Measurements from ENCODE around the gene LGSN. TPM values are rescaled to one million over a fixed set of nuclear protein-coding genes. Genes with fewer than 3 reads are reported as not detected.
"Not testable (repeated sequence)": the region's sequence is repeated elsewhere in the genome, so short reads cannot be mapped to it uniquely, and the experiment has no call there.

The LGSN gene
- total RNA-seq, 4 donors from 2014 or later: not detected

- no peak overlapping the region for H3K4me3 ChIP-seq
- WGBS, 2 donors (ENCODE audit: low coverage in 1 of 2): 78 to 94% methylated on average over 3 to 7 of the region's 7 CpGs
- no peak for ATAC-seq
- TF ChIP-seq POLR2AphosphoS5 (IDR thresholded peaks at IDR 0.05) (no peak), EP300 (IDR thresholded peaks at IDR 0.05) (no peak), POLR2A (IDR thresholded peaks at IDR 0.05) (no peak), CTCF (IDR thresholded peaks at IDR 0.05) (no peak)
- H3K27me3 ChIP-seq: no peaks in the 10 kb centered on the region
- no peaks in the 10 kb centered on the region for H3K4me1 ChIP-seq
- no peak overlapping the region for H3K27ac ChIP-seq
- H3K9me3 ChIP-seq: peaks cover 0 to 2% (median 0%) of the 10 kb centered on the region in 3 donors
- no peaks in the 10 kb centered on the region for H3K36me3 ChIP-seq
Measured at GRCh38 chr6:63346217-63346835, 26.5 kb upstream of the LGSN start.

GRCh38 chr6:63340351-63340750, 20.6 kb upstream of the LGSN start:
- TF ChIP-seq EP300 (IDR thresholded peaks at IDR 0.05) (no peak), CTCF (IDR thresholded peaks at IDR 0.05) (no peak)
- Histone ChIP-seq H3K27ac (no peak overlapping the region), H3K36me3 (no peaks in the 10 kb centered on the region), H3K9me3 (peaks cover 0 to 16% (median 0%) of the 10 kb centered on the region in 3 donors), H3K4me1 (no peaks in the 10 kb centered on the region), H3K27me3 (no peaks in the 10 kb centered on the region), H3K4me3 (no peak overlapping the region)
- ATAC-seq: no peak

- not testable (repeated sequence) for H3K9me3 ChIP-seq, H3K36me3 ChIP-seq, H3K27me3 ChIP-seq, H3K4me1 ChIP-seq, H3K27ac ChIP-seq, H3K4me3 ChIP-seq, ATAC-seq
- WGBS, 2 donors (ENCODE audit: low coverage in 1 of 2): 65 to 83% methylated on average over 2 of the region's 2 CpGs
Measured at GRCh38 chr6:63334652-63335051, 14.9 kb upstream of the LGSN start.

GRCh38 chr6:63333440-63333839, 13.7 kb upstream of the LGSN start:
- no peak for TF ChIP-seq POLR2A (IDR thresholded peaks at IDR 0.05)
- no peak for TF ChIP-seq EP300 (IDR thresholded peaks at IDR 0.05)
- TF ChIP-seq POLR2AphosphoS5 (IDR thresholded peaks at IDR 0.05): no peak
- no peak for TF ChIP-seq CTCF (IDR thresholded peaks at IDR 0.05)
- WGBS, 2 donors (ENCODE audit: low coverage in 1 of 2): 69 to 82% methylated on average over 2 of the region's 2 CpGs

GRCh38 chr6:63326630-63327029, 6.8 kb upstream of the LGSN start:
- H3K9me3 ChIP-seq: peaks cover 0 to 15% (median 0%) of the 10 kb centered on the region in 3 donors
- H3K27me3 ChIP-seq, H3K27ac ChIP-seq, ATAC-seq, H3K36me3 ChIP-seq, H3K4me1 ChIP-seq, H3K4me3 ChIP-seq: not testable (repeated sequence)
- 87% methylated on average over 3 of the region's 15 CpGs; no CpG with 5 or more reads in 1 of the 2 donors for WGBS, 2 donors (ENCODE audit: low coverage in 1 of 2)

More at GRCh38 chr6:63333440-63333839, 13.7 kb upstream of the LGSN start:
- Histone ChIP-seq H3K27ac (no peak overlapping the region), H3K27me3 (no peaks in the 10 kb centered on the region), H3K4me1 (no peaks in the 10 kb centered on the region), H3K9me3 (no peaks in the 10 kb centered on the region), H3K4me3 (no peak overlapping the region), H3K36me3 (no peaks in the 10 kb centered on the region)
- ATAC-seq: no peak

GRCh38 chr6:63322981-63323380, 3.2 kb upstream of the LGSN start:
- no peaks in the 10 kb centered on the region for H3K36me3 ChIP-seq
- no peaks in the 10 kb centered on the region for H3K4me1 ChIP-seq
- H3K9me3 ChIP-seq: peaks cover 0 to 15% (median 0%) of the 10 kb centered on the region in 3 donors
- H3K27ac ChIP-seq: no peak overlapping the region
- H3K27me3 ChIP-seq: no peaks in the 10 kb centered on the region
- no peak overlapping the region for H3K4me3 ChIP-seq
- 43 to 50% methylated on average over 1 of the region's 1 CpG for WGBS, 2 donors (ENCODE audit: low coverage in 1 of 2)
- no peak for ATAC-seq
- no peak for TF ChIP-seq POLR2A (IDR thresholded peaks at IDR 0.05)
- TF ChIP-seq CTCF (IDR thresholded peaks at IDR 0.05): no peak
- TF ChIP-seq EP300 (IDR thresholded peaks at IDR 0.05): no peak
- no peak for TF ChIP-seq POLR2AphosphoS5 (IDR thresholded peaks at IDR 0.05)
